Colonic mucosa (tissue), 4 donors: ENCODE results near the gene TINCR. TPM values are rescaled to one million over a fixed set of nuclear protein-coding genes. Genes with fewer than 3 reads are reported as not detected.
A peak's percentile ranks its signal among the peaks of the same experiment; 100 is the strongest.
"Not testable (repeated sequence)": the region's sequence is repeated elsewhere in the genome, so short reads cannot be mapped to it uniquely, and the experiment has no call there.

ENCODE experiments used
- DNase-seq: peaks from one replicate; pipeline ENCODE4 v3.0.0-alpha.2; 2020
- H3K27ac ChIP-seq: fragments of 200-600 bp; one replicate; pipeline ENCODE4 v1.8.0; 2021
- H3K27me3 ChIP-seq: fragments of 200-600 bp; one replicate; pipeline ENCODE4 v1.8.0; 2021
- H3K36me3 ChIP-seq: fragments of 200-600 bp; one replicate; pipeline ENCODE4 v1.8.0; 2021
- H3K4me1 ChIP-seq: fragments of 200-600 bp; one replicate; pipeline ENCODE4 v1.8.0; 2021; ENCODE audit warnings: mild to moderate bottlenecking
- H3K4me3 ChIP-seq: fragments of 200-600 bp; one replicate; pipeline ENCODE4 v1.8.0; 2021
- H3K9ac ChIP-seq, 2 donors: one replicate each; pipeline ENCODE4 v1.7.0; 2013; ENCODE audit warnings: control low read depth in 2 of 2, low read depth in 2 of 2, low read length in 2 of 2
- H3K9me3 ChIP-seq: fragments of 200-600 bp; one replicate; pipeline ENCODE4 v1.8.0; 2021
- CTCF ChIP-seq: fragments of 200-600 bp; IDR thresholded peaks from one replicate; pipeline ENCODE4 v1.8.0; 2022; ENCODE audit warnings: antibody characterized with exemption, mild to moderate bottlenecking
- intact Hi-C: fragments of 100-400 bp; cut with DNase I; formaldehyde crosslinking; loops from one replicate; pipeline ENCODE4 v1.14.1; 2022
- total RNA-seq, 2 donors: library from RNA; stranded (reverse); fragmentation: NEBNext Ultra II Directional in 1 of 2; extraction: Animal tissue kit (Norgen Biotek cat#: 25700) in 1 of 2; gene quantifications; one replicate each; pipeline ENCODE4 v1.2.1, GENCODE V29; 2021
- donor health status: healthy.
- donor health status: DM: no; HTN: no; CAD: no.
- donor health status: DM: no; HTN: no; CAD: no.

TINCR gene
- total RNA-seq, result 1 to 10 TPM; 2.2 to 4.4 TPM

DNA sequence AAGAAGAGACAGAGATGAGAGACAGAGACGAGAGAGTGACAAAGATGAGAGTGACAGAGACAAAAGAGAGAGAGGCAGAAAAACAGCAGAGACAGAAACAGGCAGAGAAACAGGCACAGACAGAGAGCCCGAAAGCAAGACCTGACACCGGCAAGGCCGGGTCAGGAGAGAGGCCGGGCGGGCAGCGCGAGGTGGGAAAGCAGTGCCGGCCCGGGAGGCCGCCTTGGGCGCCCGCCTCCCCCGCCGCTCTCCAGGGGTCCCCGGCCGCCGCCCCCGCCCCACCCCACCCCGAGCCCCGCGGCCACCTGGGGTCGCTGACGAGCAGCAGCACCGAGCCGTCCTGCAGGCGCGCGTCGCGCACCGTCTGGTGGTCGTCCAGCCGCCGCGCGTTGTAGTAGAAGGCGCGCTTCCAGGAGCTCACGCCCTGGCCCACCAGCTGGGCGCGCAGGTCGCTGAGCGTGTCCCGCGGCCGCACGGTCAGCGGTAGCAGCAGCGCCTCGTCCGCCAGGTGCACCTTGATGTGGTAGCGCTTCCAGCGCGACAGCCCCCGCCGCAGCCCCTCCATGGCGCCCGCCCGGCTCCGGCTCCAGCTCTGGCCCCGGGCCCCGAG, at the start of gene TINCR:
Gene TINCR (minus strand): TSS at position 594 of the 610 bp plus-strand sequence.
- TF ChIP-seq CTCF, result no peak

GRCh38 chr19:5617080-5617479, 49.3 kb upstream of the TINCR start:
- Histone ChIP-seq H3K36me3 (peaks cover 40% of the 10 kb centered on the region), H3K4me3 (no peak overlapping the region), H3K4me1 (peaks cover 3% of the 10 kb centered on the region), H3K9me3 (no peaks in the 10 kb centered on the region), H3K9ac (no peak overlapping the region), H3K27me3 (no peaks in the 10 kb centered on the region), H3K27ac (no peak overlapping the region)
- intact Hi-C loops, result no loop called here
- TF ChIP-seq CTCF, result no peak
- no peak for DNase-seq

More for the DNA sequence above, at the start of gene TINCR:
- no peaks in the 10 kb centered on the region for H3K9me3 ChIP-seq
- DNase-seq, result no peak
- intact Hi-C loops, result loop anchor here (10.0 kb wide), 1 partner anchor 523 kb away; no protein-coding TSS in a partner anchor
- no peaks in the 10 kb centered on the region for H3K4me1 ChIP-seq
- peaks cover 19% of the 10 kb centered on the region for H3K27me3 ChIP-seq
- peak within 1 kb of the TSS; percentile 41 for H3K4me3 ChIP-seq
- no peak within 1 kb of the TSS for H3K27ac ChIP-seq
- H3K9ac ChIP-seq, result no peak within 1 kb of the TSS
- H3K36me3 ChIP-seq, result no peaks in the 10 kb centered on the region

DNA sequence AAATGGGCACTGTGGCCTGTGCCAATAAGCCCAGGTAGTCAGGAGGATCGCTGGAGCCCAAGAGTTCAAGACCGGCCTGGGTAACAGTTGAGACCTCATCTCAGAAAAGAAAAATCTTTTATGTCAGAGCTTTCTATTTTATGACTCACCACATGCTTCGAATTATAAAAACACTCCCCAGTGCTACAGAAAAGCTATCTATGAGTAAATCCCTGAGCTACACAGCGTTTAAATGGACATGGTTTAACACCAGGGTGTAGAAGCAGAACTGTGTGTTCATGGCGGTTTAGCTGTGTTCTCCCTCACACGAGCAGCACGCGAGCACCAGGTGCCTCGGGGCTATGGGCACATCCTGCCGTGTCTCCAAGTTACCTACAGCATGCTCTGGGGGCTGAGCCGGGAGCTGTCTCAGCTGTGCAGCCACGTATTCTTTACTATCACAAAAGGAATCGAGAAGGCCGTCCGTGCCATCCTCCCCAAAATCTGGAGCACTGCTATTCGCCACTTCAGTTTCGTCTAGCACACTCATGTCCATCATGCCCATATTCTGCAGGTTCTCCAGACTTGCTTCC, 48.1 kb upstream of the TINCR start:
- no peak for DNase-seq

GRCh38 chr19:5612891-5613865, 45.4 kb upstream of the TINCR start:
- TF ChIP-seq CTCF, result no peak
- no peaks in the 10 kb centered on the region for H3K4me1 ChIP-seq
- no peaks in the 10 kb centered on the region for H3K27me3 ChIP-seq
- no peak for DNase-seq
- peaks cover 53% of the 10 kb centered on the region for H3K36me3 ChIP-seq
- intact Hi-C loops, result no loop called here
- no peak overlapping the region for H3K27ac ChIP-seq
- H3K4me3 ChIP-seq, result no peak overlapping the region
- no peaks in the 10 kb centered on the region for H3K9me3 ChIP-seq
- H3K9ac ChIP-seq, result no peak overlapping the region

More for the DNA sequence above, 48.1 kb upstream of the TINCR start:
- Histone ChIP-seq H3K4me1 (peaks cover 3% of the 10 kb centered on the region), H3K36me3 (peaks cover 44% of the 10 kb centered on the region), H3K27me3 (no peaks in the 10 kb centered on the region), H3K9me3 (no peaks in the 10 kb centered on the region), H3K9ac (no peak overlapping the region), H3K27ac (no peak overlapping the region), H3K4me3 (no peak overlapping the region)
- intact Hi-C loops, result no loop called here
- TF ChIP-seq CTCF, result no peak

GRCh38 chr19:5609881-5610448, 42.2 kb upstream of the TINCR start:
- no peaks in the 10 kb centered on the region for H3K27me3 ChIP-seq
- H3K27ac ChIP-seq, result no peak overlapping the region
- H3K36me3 ChIP-seq, result peaks cover 42% of the 10 kb centered on the region
- H3K4me1 ChIP-seq, result no peaks in the 10 kb centered on the region
- H3K9me3 ChIP-seq, result no peaks in the 10 kb centered on the region
- no peak for TF ChIP-seq CTCF
- DNase-seq, result no peak
- intact Hi-C loops, result no loop called here
- H3K9ac ChIP-seq, result no peak overlapping the region
- no peak overlapping the region for H3K4me3 ChIP-seq

DNA sequence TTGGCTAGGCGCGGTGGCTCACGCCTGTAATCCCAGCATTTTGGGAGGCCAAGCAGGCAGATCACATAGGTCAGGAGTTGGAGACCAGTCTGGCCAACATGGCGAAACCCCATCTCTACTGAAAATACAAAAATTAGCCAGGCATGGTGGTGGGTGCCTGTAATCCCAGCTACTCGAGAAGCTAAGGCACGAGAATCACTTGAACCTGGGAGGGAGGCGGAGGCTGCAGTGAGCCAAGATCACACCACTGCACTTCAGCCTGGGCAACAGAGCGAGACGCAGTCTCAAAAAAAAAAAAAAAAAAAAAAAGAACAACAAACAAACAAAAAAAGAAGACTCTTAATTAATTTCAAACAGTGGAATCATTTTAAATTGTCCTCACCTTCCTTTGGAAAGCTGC, 41.0 kb upstream of the TINCR start:
- H3K27me3 ChIP-seq, DNase-seq, H3K9ac ChIP-seq, intact Hi-C loops, H3K4me3 ChIP-seq, H3K27ac ChIP-seq, H3K9me3 ChIP-seq, H3K4me1 ChIP-seq: not testable (repeated sequence)
- peaks cover 30% of the 10 kb centered on the region for H3K36me3 ChIP-seq
